MM.1S (cell line): ENCODE measurements around the gene CRTC2.

Experiments
- DNase-seq: peaks from one replicate; pipeline ENCODE4 v3.0.0-alpha.2; 2015
- H2AFZ ChIP-seq: fragments of 300-600 bp; sonication (generic); 2 replicates; pipeline ENCODE4 v1.6.0; 2016; ENCODE audit warnings: antibody characterized with exemption, low read length
- H3F3A ChIP-seq: fragments of 300-600 bp; sonication (generic); 2 replicates; pipeline ENCODE4 v1.6.1; 2016; ENCODE audit warnings: mild to moderate bottlenecking, antibody characterized with exemption, low read length, moderate library complexity, mixed read lengths; ENCODE audit not compliant: insufficient read depth
- H3K27ac ChIP-seq: fragments of 300-600 bp; sonication (generic); 2 replicates; pipeline ENCODE4 v1.5.1; 2016; ENCODE audit warnings: mild to moderate bottlenecking, low read length
- H3K27me3 ChIP-seq: fragments of 300-600 bp; sonication (generic); replicated peaks from 2 replicates; pipeline ENCODE4 v1.6.0; 2016; ENCODE audit warnings: low read length; ENCODE audit not compliant: insufficient read depth
- H3K36me3 ChIP-seq: fragments of 300-600 bp; sonication (generic); replicated peaks from 2 replicates; pipeline ENCODE4 v1.6.1; 2016; ENCODE audit warnings: mild to moderate bottlenecking, low read length, mixed read lengths; ENCODE audit not compliant: insufficient read depth
- H3K4me1 ChIP-seq: fragments of 300-600 bp; sonication (generic); 2 replicates; pipeline ENCODE4 v1.6.1; 2016; ENCODE audit warnings: low read length, mixed read lengths
- H3K4me2 ChIP-seq: fragments of 300-600 bp; sonication (generic); 2 replicates; pipeline ENCODE4 v1.6.0; 2016; ENCODE audit warnings: low read depth, low read length
- H3K4me3 ChIP-seq: fragments of 300-600 bp; sonication (generic); 2 replicates; pipeline ENCODE4 v1.5.1; 2016; ENCODE audit warnings: low read length, mixed read lengths
- H3K79me2 ChIP-seq: fragments of 300-600 bp; sonication (generic); 2 replicates; pipeline ENCODE4 v1.6.1; 2016; ENCODE audit warnings: mixed run types, low read length, mixed read lengths
- H3K9ac ChIP-seq: fragments of 300-600 bp; sonication (generic); 2 replicates; pipeline ENCODE4 v1.6.1; 2016; ENCODE audit warnings: low read length, mixed read lengths
- H3K9me2 ChIP-seq: fragments of 300-600 bp; sonication (generic); replicated peaks from 2 replicates; pipeline ENCODE4 v1.6.1; 2016; ENCODE audit warnings: mild to moderate bottlenecking, low read length, mixed read lengths; ENCODE audit not compliant: insufficient read depth
- H3K9me3 ChIP-seq: fragments of 300-600 bp; sonication (generic); replicated peaks from 2 replicates; pipeline ENCODE4 v1.6.1; 2016; ENCODE audit warnings: mild to moderate bottlenecking, low read length, mixed read lengths; ENCODE audit not compliant: insufficient read depth
- H4K20me1 ChIP-seq: fragments of 300-600 bp; sonication (generic); 2 replicates; pipeline ENCODE4 v1.6.1; 2016; ENCODE audit warnings: mild to moderate bottlenecking, low read length, moderate library complexity, mixed read lengths; ENCODE audit not compliant: insufficient read depth
- EZH2 ChIP-seq: fragments of 300-600 bp; sonication (generic); optimal IDR thresholded peaks from 2 replicates; pipeline ENCODE3; 2017; ENCODE audit warnings: low read depth, mild to moderate bottlenecking, antibody characterized with exemption, low read length, mixed read lengths
- EZH2phosphoT487 ChIP-seq: fragments of 300-600 bp; sonication (generic); IDR thresholded peaks from 2 replicates; pipeline ENCODE4 v1.6.1; 2018; ENCODE audit warnings: antibody characterized with exemption, low read length
- TF ChIP-seq, protein P1 (sequence below): fragments of 300-600 bp; sonication (generic); IDR thresholded peaks from 2 replicates; pipeline ENCODE4 v1.5.1; 2016; ENCODE audit warnings: antibody characterized with exemption, low read length, mixed read lengths

Gene CRTC2

GRCh38 chr1:153944827-153945117, 13.6 kb downstream of the CRTC2 start:
- Histone ChIP-seq H3K9me2 (no peaks in the 10 kb centered on the region), H3F3A (peaks cover 28% of the 10 kb centered on the region), H3K4me1 (peaks cover 5% of the 10 kb centered on the region), H4K20me1 (no peaks in the 10 kb centered on the region), H3K27ac (peak overlapping the region; percentile 85; the same call in 1 of the 2 replicates), H3K9me3 (no peaks in the 10 kb centered on the region), H3K27me3 (no peaks in the 10 kb centered on the region), H2AFZ (0 out of 2 replicates have a peak overlapping the region, but pooled peaks have one; percentile 71), H3K9ac (peak overlapping the region; percentile 86), H3K36me3 (no peaks in the 10 kb centered on the region), H3K79me2 (peaks cover 28% of the 10 kb centered on the region), H3K4me3 (peak overlapping the region; percentile 91), H3K4me2 (peak overlapping the region; percentile 89)
- TF ChIP-seq EZH2 (no peak), EZH2phosphoT487 (no peak)
- TF ChIP-seq, protein P1, sequence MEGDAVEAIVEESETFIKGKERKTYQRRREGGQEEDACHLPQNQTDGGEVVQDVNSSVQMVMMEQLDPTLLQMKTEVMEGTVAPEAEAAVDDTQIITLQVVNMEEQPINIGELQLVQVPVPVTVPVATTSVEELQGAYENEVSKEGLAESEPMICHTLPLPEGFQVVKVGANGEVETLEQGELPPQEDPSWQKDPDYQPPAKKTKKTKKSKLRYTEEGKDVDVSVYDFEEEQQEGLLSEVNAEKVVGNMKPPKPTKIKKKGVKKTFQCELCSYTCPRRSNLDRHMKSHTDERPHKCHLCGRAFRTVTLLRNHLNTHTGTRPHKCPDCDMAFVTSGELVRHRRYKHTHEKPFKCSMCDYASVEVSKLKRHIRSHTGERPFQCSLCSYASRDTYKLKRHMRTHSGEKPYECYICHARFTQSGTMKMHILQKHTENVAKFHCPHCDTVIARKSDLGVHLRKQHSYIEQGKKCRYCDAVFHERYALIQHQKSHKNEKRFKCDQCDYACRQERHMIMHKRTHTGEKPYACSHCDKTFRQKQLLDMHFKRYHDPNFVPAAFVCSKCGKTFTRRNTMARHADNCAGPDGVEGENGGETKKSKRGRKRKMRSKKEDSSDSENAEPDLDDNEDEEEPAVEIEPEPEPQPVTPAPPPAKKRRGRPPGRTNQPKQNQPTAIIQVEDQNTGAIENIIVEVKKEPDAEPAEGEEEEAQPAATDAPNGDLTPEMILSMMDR, result no peak
- DNase-seq, result no peak

DNA sequence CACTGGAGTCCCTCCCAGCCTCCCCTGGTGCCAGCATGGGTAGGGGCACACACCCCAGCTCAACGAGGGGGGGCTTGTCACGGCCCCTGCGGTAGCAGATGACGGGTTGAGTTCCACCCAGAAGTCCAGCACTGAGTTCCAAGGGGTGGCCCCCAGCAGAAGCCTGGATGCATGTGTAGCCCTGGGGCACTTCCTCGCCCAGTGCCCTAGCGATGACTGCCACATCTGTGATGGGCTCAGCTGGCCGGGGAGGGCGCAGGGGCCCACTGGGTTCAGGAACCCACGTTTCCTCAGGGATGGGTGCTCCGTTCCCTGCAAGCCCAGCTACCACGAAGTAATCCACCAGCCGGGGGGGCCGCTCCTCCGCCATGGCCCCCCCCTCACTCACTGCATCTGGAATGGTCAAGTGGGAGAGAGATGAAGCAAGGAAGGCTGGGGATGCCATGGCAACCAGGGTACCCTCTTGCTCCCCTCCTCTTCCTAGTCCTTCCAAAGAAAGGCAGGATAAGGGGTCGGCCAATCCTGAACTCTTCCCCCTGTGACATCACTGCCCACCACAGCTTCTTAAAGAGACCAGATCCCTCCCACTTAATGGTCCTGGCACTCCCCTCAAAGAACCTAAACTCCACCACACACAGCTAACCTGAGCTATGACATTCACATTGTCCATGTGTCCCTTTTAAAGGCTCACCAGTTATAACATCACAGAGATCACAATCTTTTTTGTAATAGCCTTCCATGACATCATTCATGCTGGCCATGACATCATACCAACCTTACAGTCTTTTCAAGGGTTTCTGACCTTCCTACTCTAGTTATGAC, 14.2 kb downstream of the CRTC2 start:
- Histone ChIP-seq H3K9me2 (no peaks in the 10 kb centered on the region), H3K79me2 (peaks cover 28% of the 10 kb centered on the region), H3K36me3 (no peaks in the 10 kb centered on the region), H3K9ac (peak overlapping the region; percentile 86; the same call in 1 of the 2 replicates), H3K9me3 (no peaks in the 10 kb centered on the region), H3F3A (peaks cover 28% of the 10 kb centered on the region), H4K20me1 (no peaks in the 10 kb centered on the region), H3K4me3 (peak overlapping the region; percentile 91; the same call in 1 of the 2 replicates), H3K27me3 (no peaks in the 10 kb centered on the region), H3K4me2 (peak overlapping the region; percentile 89; the same call in 1 of the 2 replicates), H2AFZ (no peak overlapping the region), H3K4me1 (peaks cover 5% of the 10 kb centered on the region), H3K27ac (peak overlapping the region; percentile 85; the same call in 1 of the 2 replicates)
- no peak for DNase-seq
- TF ChIP-seq, protein P1, result no peak
- TF ChIP-seq EZH2, result no peak

- TF ChIP-seq, protein P1, result no peak
- no peak for TF ChIP-seq EZH2
- no peak for TF ChIP-seq EZH2phosphoT487
- Histone ChIP-seq H3K27ac (no peak overlapping the region), H3K79me2 (peaks cover 28% of the 10 kb centered on the region), H3K9me3 (no peaks in the 10 kb centered on the region), H2AFZ (no peak overlapping the region), H4K20me1 (no peaks in the 10 kb centered on the region), H3F3A (peaks cover 25% of the 10 kb centered on the region), H3K27me3 (no peaks in the 10 kb centered on the region), H3K4me1 (peaks cover 5% of the 10 kb centered on the region), H3K4me3 (no peak overlapping the region), H3K36me3 (no peaks in the 10 kb centered on the region), H3K9ac (no peak overlapping the region), H3K9me2 (no peaks in the 10 kb centered on the region), H3K4me2 (no peak overlapping the region)
- DNase-seq, result no peak
Measured at GRCh38 chr1:153942766-153943549, 15.5 kb downstream of the CRTC2 start.
